Thyroid gland (tissue), 4 donors: ENCODE measurements around the gene RPGRIP1. TPM values are rescaled to one million over a fixed set of nuclear protein-coding genes. Genes with fewer than 3 reads are reported as not detected.
"Not testable (repeated sequence)": the region's sequence is repeated elsewhere in the genome, so short reads cannot be mapped to it uniquely, and the experiment has no call there.

ENCODE experiments used
- DNase-seq, 2 donors: peaks; one replicate each; pipeline ENCODE4 v3.0.0-alpha.2; 2019
- H3K27ac ChIP-seq, 3 donors: fragments of 200-600 bp; sonication (generic); 1 replicate in 2 of 3; 2 replicates in 1 of 3; pipeline ENCODE4 v1.5.1; 2016 to 2019; ENCODE audit warnings: mild to moderate bottlenecking in 1 of 3, moderate library complexity in 1 of 3
- H3K27me3 ChIP-seq: fragments of 200-600 bp; sonication (generic); one replicate; pipeline ENCODE4 v1.5.1; 2019
- H3K36me3 ChIP-seq, 2 donors: fragments of 200-600 bp; sonication (generic); one replicate each; pipeline ENCODE4 v1.5.1; 2016 to 2019
- H3K4me1 ChIP-seq, 2 donors: fragments of 200-600 bp; sonication (generic); one replicate each; pipeline ENCODE4 v1.5.1; 2017 to 2019
- H3K4me3 ChIP-seq, 3 donors: fragments of 200-600 bp; sonication (generic); replicated peaks in 1 of 3; 1 replicate in 2 of 3; 2 replicates in 1 of 3; pipeline ENCODE4 v1.5.1; 2016; ENCODE audit warnings: mild to moderate bottlenecking in 1 of 3
- H3K9me3 ChIP-seq: fragments of 200-600 bp; sonication (generic); one replicate; pipeline ENCODE4 v1.5.1; 2017
- POLR2A ChIP-seq, 2 donors: fragments of 450-650 bp; IDR thresholded peaks; one replicate each; pipeline ENCODE4 v1.6.1; 2017; ENCODE audit warnings: antibody characterized with exemption in 2 of 2, mild to moderate bottlenecking in 2 of 2, moderate library complexity in 1 of 2
- WGBS, 2 donors: methylation state at CpG; one replicate each; pipeline ENCODE4 v1.1.5; 2017; 5-methylcytosine and 5-hydroxymethylcytosine counted together
- intact Hi-C: fragments of 100-400 bp; cut with DNase I; formaldehyde crosslinking; loops from one replicate; pipeline ENCODE4 v1.15.1; 2023
- total RNA-seq, 4 donors: library from RNA; depleted of rRNA; stranded (reverse); fragments of >200 nt; gene quantifications; one replicate each; pipeline ENCODE4 v1.2.3, GENCODE V29; 2016
- TF ChIP-seq, protein P1 (sequence below), 6 experiments: fragments of 200-600 bp in 3 of 6; fragments of 450-650 bp in 3 of 6; sonication (generic) in 3 of 6; IDR thresholded peaks; one replicate each; pipeline ENCODE4 v1.5.1; 2016 to 2019; ENCODE audit warnings: antibody characterized with exemption in 6 of 6, mild to moderate bottlenecking in 2 of 6, inconsistent platforms in 1 of 6, moderate library complexity in 1 of 6

Gene RPGRIP1
- total RNA-seq, 4 donors from 2014 or later: not detected

- Histone ChIP-seq H3K4me1 (peaks cover 15 to 21% of the 10 kb centered on the region in 2 donors), H3K36me3 (peaks cover 14 to 21% of the 10 kb centered on the region in 2 donors), H3K27ac (no peak overlapping the region), H3K27me3 (no peaks in the 10 kb centered on the region), H3K4me3 (no peak overlapping the region), H3K9me3 (no peaks in the 10 kb centered on the region)
- TF ChIP-seq POLR2A (IDR thresholded peaks at IDR 0.05): no peak
- TF ChIP-seq, protein P1, sequence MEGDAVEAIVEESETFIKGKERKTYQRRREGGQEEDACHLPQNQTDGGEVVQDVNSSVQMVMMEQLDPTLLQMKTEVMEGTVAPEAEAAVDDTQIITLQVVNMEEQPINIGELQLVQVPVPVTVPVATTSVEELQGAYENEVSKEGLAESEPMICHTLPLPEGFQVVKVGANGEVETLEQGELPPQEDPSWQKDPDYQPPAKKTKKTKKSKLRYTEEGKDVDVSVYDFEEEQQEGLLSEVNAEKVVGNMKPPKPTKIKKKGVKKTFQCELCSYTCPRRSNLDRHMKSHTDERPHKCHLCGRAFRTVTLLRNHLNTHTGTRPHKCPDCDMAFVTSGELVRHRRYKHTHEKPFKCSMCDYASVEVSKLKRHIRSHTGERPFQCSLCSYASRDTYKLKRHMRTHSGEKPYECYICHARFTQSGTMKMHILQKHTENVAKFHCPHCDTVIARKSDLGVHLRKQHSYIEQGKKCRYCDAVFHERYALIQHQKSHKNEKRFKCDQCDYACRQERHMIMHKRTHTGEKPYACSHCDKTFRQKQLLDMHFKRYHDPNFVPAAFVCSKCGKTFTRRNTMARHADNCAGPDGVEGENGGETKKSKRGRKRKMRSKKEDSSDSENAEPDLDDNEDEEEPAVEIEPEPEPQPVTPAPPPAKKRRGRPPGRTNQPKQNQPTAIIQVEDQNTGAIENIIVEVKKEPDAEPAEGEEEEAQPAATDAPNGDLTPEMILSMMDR (IDR thresholded peaks at IDR 0.05): no peak
- 91 to 92% methylated on average over 2 of the region's 2 CpGs for WGBS, 2 donors
- intact Hi-C loops: no loop called here
- no peak for DNase-seq
Observed at GRCh38 chr14:21252149-21252548, 27.7 kb upstream of the RPGRIP1 start.

DNA sequence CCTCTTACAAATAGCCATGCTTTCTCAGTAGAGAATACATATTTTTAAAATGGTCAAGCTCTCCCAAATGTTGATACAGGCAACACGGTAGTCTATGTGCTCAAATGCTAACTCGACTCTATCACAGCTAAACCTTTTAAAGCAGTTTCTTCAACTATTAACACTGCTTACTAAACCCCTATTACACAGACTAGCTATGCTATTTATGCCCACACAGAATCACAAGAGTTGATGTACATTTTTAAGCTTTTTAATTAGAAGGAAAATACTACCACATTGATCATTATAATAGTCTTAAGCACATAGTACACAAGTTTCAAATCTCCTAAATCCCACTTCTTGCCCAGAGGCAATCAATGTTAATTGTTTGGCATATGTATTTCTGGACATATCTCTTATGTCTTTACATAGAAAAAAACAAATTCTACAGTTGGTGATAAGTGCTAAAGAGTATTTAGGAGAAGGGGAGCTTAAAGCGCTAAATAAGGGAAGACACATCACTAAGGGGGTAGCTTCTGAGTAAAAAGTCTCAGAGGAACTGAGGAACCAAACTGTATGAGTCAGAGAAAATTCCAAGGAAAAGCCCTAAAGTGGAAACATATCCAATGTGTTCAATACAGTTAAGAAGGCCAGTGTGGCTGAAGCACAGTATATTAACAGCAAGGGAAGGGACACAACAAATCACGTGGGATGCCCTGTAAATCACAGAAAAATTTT, 24.3 kb upstream of the RPGRIP1 start:
- H3K4me3 ChIP-seq: no peak overlapping the region
- no peak for DNase-seq
- H3K27ac ChIP-seq: peak overlapping the region in 1 of 3 donors; percentile 7
- H3K36me3 ChIP-seq: peaks cover 9 to 20% of the 10 kb centered on the region in 2 donors
- intact Hi-C loops: no loop called here
- H3K27me3 ChIP-seq: no peaks in the 10 kb centered on the region
- H3K9me3 ChIP-seq: no peaks in the 10 kb centered on the region
- WGBS, 2 donors: 50% methylated on average over 4 of the region's 4 CpGs
- TF ChIP-seq, protein P1 (IDR thresholded peaks at IDR 0.05): no peak
- TF ChIP-seq POLR2A (IDR thresholded peaks at IDR 0.05): no peak
- H3K4me1 ChIP-seq: peaks cover 15 to 25% of the 10 kb centered on the region in 2 donors

DNA sequence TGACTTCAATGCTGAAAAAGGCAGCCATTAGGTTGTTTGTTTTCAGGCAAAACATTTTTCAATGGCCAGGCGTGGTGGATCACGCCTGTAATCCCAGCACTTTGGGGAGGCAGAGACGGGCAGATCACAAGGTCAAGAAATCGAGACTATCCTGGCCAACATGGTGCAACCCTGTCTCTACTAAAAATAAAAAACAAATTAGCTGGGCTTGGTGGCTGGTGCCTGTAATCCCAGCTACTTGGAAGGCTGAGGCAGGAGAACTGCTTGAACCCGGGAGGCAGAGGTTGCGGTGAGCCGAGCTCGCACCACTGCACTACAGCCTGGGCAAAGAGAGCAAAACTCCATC, 23.8 kb upstream of the RPGRIP1 start:
- peaks cover 15 to 25% of the 10 kb centered on the region in 2 donors for H3K4me1 ChIP-seq
- H3K9me3 ChIP-seq, H3K4me3 ChIP-seq, H3K27me3 ChIP-seq, intact Hi-C loops, DNase-seq: not testable (repeated sequence)
- 90 to 98% methylated on average over 8 of the region's 8 CpGs for WGBS, 2 donors
- peak overlapping the region in 1 of 3 donors; percentile 7 for H3K27ac ChIP-seq
- peaks cover 7 to 18% of the 10 kb centered on the region in 2 donors for H3K36me3 ChIP-seq

- Histone ChIP-seq H3K4me1 (peaks cover 17 to 29% of the 10 kb centered on the region in 2 donors), H3K27me3 (no peaks in the 10 kb centered on the region), H3K4me3 (no peak overlapping the region), H3K9me3 (no peaks in the 10 kb centered on the region), H3K27ac (no peak overlapping the region), H3K36me3 (peaks cover 9 to 18% of the 10 kb centered on the region in 2 donors)
- intact Hi-C loops: no loop called here
- TF ChIP-seq POLR2A (IDR thresholded peaks at IDR 0.05): no peak
- TF ChIP-seq, protein P1 (IDR thresholded peaks at IDR 0.05): no peak
- DNase-seq: no peak
- 88 to 92% methylated on average over 10 of the region's 10 CpGs for WGBS, 2 donors
Observed at GRCh38 chr14:21256539-21257393, 23.1 kb upstream of the RPGRIP1 start.

DNA sequence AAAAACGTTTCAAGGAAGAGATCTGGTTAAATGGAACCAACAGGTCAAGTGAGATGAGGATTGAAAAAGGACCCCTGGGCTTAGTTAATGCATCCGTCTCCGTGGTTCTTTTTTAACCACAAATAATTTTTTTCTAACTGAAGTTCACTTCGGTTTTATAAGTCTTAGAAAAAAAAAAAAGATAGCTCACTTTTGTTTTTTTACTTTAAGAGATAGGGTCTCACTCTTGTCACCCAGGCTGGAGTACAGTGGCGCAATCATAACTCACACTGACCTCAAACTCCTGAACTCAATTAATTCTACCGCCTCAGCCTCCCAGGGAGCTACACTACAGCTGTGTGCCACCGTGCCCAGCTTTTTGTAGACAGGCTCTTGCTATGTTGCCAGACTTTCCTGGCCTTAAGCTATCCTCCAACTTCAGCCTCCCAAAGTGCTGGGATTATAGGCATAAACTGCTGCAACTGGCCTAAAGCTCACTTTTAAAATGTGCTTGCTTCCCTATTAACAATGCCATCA, 22.4 kb upstream of the RPGRIP1 start:
- H3K27ac ChIP-seq: no peak overlapping the region
- WGBS, 2 donors: 44 to 57% methylated on average over 7 of the region's 7 CpGs
- H3K9me3 ChIP-seq: no peaks in the 10 kb centered on the region
- no peak overlapping the region for H3K4me3 ChIP-seq
- DNase-seq: no peak
- TF ChIP-seq POLR2A (IDR thresholded peaks at IDR 0.05): no peak
- TF ChIP-seq, protein P1 (IDR thresholded peaks at IDR 0.05): no peak
- intact Hi-C loops: no loop called here
- H3K27me3 ChIP-seq: no peaks in the 10 kb centered on the region
- peaks cover 16 to 20% of the 10 kb centered on the region in 2 donors for H3K36me3 ChIP-seq
- peaks cover 24 to 33% of the 10 kb centered on the region in 2 donors for H3K4me1 ChIP-seq
